22Rv1 (cell line): ENCODE data around the gene D2HGDH.

Experiments used
- CTCF ChIP-seq: fragments of 450-650 bp; IDR thresholded peaks from 2 replicates; pipeline ENCODE4 v1.5.1; 2017; ENCODE audit warnings: mild to moderate bottlenecking
- ZFX ChIP-seq: fragments of 450-650 bp; IDR thresholded peaks from 2 replicates; pipeline ENCODE4 v1.6.1; 2017; ENCODE audit warnings: antibody characterized with exemption, borderline replicate concordance

GRCh38 chr2:241817126-241817820 lies 82.8 kb downstream of the D2HGDH start:
- TF ChIP-seq CTCF, result no peak
- TF ChIP-seq ZFX, result no peak
